NCI-H146 (cell line): Measurements from ENCODE around the gene ZNF276.
"Not testable (repeated sequence)": the region's sequence is repeated elsewhere in the genome, so short reads cannot be mapped to it uniquely, and the experiment has no call there.

ENCODE experiments used
- DNase-seq: peaks from one replicate; lab custom pipeline; 2025; lab: John Stamatoyannopoulos, UW

ZNF276 gene, protein sequence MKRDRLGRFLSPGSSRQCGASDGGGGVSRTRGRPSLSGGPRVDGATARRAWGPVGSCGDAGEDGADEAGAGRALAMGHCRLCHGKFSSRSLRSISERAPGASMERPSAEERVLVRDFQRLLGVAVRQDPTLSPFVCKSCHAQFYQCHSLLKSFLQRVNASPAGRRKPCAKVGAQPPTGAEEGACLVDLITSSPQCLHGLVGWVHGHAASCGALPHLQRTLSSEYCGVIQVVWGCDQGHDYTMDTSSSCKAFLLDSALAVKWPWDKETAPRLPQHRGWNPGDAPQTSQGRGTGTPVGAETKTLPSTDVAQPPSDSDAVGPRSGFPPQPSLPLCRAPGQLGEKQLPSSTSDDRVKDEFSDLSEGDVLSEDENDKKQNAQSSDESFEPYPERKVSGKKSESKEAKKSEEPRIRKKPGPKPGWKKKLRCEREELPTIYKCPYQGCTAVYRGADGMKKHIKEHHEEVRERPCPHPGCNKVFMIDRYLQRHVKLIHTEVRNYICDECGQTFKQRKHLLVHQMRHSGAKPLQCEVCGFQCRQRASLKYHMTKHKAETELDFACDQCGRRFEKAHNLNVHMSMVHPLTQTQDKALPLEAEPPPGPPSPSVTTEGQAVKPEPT

DNA sequence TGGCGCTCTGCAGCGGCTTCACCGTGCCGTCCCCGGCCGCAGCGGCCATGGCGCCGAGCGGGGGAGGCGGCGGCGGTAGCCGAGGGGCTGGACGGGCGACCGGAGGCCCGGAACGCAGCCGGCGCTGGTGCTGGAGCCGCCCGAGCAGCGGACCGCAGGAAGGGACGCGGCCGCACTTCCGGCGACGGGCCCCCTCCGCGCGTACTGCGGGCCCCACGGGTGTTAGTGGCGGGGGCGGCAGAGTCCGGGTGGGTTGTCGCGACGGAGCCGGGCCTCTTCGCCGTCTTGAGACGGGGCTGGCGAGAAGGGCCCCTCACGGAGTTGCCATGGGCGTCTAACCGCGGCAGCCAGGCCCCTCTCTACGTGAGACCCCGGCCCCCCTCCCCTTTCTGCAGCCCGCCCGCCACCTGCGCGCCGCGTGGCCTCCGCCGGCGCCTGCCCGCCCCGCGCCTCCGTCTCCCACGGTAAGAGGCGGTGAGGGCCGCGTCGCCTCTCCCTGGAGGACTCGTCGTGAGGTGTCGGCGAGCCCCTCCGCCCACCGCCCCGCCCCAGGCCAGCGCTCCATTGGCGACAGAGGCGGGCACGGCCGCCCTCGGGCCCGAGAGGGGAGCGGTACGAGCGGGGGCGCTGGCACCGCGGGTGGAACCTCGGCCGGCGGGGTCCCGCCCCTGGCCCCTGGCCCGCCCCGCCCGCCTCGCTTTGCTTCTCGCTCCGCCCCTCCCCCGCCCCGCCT is at the start of gene ZNF276, which contains the start of gene VPS9D1:
Gene ZNF276 (plus strand): TSS at position 725 of the 733 bp plus-strand sequence. CDS start 104 bp downstream, outside the sequence.
Gene VPS9D1 (minus strand): TSS at position 86 of the 733 bp plus-strand sequence. CDS start 37 bp downstream, at position 49.
- DNase-seq: peak; percentile 78

DNA sequence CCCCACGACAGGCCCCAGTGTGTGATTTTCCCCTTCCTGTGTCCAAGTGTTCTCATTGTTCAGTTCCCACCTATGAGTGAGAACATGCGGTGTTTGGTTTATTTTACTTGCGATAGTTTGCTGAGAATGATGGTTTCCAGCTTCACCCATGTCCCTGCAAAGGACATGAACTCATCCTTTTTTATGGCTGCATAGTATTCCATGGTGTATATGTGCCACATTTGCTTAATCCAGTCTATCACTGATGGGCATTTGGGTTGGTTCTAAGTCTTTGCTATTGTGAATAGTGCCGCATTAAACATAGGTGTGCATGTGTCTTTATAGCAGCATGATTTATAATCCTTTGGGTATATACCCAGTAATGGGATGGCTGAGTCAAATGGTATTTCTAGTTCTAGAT is 49.8 kb upstream of the ZNF276 start:
- not testable (repeated sequence) for DNase-seq

DNA sequence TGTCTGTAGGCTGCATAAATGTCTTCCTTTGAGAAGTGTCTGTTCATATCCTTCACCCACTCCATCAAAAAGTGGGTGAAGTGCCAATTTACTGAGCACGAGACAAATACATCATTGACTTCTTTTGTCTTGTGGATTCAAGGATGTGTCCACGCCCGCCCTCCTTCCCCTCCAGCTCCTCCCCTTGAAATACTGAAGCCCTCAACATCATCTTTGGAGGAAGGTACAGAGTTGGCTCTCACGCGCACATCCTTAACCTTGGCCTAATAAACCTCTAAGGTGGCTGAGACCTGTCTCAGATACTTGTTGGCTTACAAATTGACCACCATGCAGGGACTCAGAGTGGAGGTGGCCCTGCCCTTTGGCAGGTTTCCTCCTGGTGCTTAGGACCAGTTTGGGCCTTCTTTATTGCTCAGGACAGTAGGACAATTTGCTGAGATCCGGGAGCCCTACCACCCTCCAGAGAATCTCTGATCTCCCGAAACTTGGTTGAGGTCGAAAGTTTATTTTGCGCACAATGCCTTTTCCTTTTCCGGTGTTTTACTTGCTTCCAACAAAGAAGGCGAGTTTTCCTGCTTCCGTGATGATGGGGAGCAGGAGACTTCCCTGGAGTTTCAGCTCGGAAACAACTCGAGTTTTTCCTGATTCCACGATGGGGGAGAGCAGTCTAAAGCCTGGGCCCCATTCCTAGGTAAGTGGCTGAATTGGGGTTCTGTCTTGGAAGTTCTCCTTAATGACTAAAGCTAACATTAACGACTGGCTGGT is 49.0 kb upstream of the ZNF276 start:
- DNase-seq: no peak

DNA sequence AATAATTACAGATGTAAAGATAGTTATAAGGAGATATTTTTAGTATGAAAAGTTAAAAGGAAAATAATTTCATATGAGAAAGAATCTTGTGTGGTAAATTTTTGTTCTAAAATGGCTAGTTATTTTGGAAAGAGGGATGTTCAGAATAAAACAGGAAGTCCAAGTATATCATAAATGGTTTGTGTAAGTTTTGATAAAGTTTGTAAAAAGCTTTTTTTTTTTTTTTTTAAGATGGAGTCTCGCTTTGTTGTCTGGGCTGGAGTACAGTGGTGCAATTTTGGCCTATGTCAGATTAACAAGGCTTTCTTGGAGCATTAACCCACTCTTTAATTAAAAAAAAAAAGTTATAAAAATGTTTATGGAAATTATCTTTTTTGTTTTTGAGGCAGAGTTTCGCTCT is 43.1 kb upstream of the ZNF276 start:
- DNase-seq: no peak

DNA sequence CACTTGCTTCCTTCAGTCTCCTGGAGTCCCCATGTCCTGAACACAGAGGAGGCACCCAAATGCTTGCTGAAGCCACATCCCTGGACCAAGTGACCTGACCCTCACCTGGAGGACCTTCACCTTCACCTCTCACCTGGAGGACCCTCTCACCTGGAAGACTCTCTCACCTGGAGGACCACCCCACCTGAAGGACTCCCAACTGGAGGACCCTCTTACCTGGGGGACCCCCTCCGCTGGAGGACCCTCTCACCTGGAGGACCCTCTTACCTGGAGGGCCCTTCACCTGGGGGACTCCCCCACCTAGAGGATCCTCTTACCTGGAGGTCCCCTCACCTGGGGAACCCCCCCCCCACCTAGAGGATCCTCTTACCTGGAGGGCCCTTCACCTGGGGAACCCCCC is 35.4 kb upstream of the ZNF276 start:
- DNase-seq: no peak

DNA sequence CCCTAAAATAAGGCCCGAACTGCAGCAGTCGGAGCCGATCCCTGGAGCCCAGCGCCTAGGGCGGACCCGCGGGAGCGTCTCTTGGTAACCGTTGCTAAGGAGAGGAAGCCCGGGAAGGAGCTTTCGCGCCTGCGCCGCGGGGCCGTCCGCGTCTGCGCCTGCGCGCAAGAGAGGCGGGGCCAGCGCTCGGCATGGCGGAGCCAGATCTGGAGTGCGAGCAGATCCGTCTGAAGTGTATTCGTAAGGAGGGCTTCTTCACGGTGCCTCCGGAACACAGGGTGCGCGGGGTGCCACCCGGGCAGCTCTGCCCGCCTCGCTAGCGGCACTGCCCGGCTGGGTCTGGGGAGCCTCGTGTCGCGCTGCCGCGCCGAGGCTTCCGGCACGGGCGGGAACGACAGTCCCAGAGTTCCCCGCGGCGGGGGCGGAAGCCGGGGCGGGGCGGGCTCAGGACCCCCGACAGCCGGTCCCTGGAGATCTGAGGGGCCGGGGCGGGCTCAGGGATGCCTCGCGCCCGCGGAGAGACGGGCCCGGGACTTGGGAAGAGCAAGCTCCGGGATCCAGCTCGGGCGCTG is 34.7 kb upstream of the ZNF276 start, which contains the start of gene CDK10:
Gene CDK10 (plus strand): TSS at position 170 of the 572 bp plus-strand sequence. CDS start 22 bp downstream, at position 192.
- DNase-seq: peak; percentile 81

DNA sequence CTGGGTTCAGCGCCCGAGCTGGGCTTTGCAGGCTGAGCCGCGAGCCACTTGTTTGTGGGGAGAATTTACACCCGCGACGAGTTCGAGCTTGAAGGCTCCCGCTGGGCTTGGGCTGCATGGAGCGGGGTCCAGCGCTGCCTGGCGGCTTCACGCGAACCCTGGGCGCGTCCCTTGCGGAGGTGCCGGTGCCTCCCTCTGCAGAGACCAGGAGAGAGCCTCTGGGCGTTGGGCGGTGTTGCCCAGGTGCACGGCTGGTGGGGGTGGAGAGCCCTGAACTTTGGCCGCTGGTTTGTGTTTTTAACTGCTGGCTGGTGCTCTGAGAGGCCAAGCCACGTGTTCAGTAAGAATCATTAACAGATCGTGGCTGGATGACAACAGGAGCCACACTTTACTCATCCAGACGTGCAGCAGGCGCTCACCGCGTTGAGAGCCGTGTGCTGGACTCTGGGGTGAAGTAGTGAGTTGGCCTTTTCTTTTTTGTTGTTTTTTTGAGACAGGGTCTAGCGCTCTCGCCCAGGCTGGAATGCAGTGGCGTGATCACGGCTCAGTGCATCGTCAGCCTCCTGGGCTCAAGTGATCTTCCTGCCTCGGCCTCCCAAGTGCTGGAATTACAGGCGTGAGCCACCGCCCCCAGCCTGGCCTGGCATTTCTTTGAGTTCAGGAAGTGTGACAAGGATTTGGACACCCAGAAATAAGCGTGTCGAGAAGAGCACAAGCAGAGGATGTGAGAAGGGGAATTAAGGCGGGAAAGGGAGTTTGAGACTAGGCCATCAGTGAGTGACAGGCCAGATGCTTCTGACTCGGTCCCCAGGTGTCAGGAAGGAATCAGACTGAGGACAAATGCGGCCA is 34.0 kb upstream of the ZNF276 start:
- DNase-seq: peak; percentile 63

DNA sequence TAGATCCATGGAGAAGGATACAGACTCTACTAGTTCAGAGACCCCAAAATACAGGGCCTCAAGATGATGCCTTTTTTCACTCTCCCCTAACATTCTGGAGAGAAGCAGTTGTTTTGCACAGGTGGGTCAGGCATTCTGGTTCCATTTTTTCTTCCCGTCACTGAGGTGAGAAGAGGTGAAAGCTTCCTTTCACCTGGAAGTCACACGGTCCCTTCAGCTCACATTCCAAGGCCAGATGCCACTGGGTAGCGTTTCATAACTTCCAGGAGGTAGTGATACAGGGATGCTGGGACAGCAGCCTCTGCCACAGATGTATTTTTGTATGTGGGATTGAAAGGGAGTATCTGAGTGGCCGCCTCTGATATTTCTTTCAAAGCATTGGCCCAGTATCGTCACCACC is 32.9 kb upstream of the ZNF276 start:
- DNase-seq: no peak

DNA sequence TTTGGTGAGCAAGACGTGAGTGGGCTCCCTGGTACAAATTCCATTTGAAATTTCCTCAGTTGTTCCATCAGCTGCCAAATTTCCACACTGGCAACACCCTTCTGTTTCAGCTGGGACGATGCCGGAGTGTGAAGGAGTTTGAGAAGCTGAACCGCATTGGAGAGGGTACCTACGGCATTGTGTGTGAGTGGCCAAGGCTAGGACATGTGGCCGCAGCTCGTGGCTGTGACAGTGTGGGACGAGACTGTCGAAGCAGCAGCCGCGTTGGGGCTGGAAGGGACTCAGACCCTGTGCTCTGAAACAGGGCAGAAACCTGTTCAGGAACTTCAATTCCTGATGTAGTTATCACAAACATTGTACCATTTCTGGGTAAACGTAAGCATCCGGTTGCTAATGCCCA is 32.2 kb upstream of the ZNF276 start:
- no peak for DNase-seq

DNA sequence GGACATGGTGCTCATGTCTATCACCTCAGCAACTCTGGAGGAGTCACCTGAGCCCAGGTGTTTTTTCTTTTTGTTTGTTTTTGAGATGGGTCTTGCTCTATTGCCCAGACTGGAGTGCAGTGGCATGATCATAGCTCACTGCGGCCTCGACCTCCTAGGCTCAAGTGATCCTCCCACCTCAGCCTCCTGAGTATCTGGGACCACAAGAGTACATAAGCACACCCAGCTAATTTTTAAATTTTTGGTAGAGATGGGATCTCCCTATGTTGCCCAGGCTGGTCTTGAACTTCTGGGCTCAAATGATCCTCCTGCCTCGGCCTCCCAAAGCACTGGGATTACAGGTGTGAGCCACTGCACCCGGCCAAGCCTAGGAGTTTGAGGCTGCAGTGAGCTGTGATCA is 31.7 kb upstream of the ZNF276 start:
- DNase-seq: not testable (repeated sequence)

DNA sequence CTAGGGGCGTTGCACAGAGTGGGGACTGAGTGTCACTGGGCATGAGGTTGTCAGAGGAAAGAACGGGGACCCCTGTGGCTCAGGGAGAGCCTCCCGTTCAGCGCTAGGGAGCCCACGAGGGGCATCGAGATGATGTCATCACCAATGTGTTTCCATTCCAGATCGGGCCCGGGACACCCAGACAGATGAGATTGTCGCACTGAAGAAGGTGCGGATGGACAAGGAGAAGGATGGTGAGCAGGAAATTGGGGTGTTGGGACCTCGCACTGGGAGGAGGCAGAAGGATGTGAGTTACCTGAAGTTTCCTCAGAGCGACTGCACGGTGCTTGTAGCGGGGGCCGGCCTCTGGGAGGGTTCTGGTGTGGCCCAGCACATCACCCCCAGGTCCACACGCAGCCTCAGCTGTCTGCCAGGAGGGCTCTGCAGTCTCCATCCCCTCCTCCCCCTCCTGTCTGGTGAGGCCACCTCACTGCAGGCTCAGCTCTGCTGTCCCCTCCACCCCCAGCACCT is 30.9 kb upstream of the ZNF276 start:
- DNase-seq: no peak

DNA sequence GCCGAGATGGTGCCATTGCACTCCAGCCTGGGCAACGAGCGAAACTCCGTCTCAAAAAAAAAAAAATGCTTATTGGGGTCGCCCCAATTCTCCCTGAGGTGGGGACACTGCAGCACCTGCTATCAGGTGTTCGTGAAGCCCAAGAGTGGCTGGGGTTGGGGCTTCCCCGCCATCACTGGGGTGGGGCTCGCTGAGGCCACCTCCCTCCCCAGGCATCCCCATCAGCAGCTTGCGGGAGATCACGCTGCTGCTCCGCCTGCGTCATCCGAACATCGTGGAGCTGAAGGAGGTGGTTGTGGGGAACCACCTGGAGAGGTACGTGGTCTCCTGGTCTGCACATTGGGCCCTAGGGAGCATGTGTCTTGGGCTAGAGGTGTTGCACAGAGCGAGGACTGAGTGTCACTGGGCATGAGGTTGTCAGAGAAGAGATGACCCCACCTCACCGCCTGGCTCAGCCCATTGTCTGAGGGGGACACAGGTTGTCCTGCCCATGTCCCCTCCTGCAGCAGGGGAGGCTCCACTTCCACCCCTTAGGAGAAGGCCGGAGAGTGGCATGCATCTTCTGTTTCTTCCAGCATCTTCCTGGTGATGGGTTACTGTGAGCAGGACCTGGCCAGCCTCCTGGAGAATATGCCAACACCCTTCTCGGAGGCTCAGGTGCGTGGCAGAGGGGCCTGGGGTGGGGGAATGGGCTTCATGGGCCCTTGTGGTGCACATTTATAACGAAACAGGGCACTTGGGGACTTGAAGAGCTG is 29.9 kb upstream of the ZNF276 start:
- no peak for DNase-seq

DNA sequence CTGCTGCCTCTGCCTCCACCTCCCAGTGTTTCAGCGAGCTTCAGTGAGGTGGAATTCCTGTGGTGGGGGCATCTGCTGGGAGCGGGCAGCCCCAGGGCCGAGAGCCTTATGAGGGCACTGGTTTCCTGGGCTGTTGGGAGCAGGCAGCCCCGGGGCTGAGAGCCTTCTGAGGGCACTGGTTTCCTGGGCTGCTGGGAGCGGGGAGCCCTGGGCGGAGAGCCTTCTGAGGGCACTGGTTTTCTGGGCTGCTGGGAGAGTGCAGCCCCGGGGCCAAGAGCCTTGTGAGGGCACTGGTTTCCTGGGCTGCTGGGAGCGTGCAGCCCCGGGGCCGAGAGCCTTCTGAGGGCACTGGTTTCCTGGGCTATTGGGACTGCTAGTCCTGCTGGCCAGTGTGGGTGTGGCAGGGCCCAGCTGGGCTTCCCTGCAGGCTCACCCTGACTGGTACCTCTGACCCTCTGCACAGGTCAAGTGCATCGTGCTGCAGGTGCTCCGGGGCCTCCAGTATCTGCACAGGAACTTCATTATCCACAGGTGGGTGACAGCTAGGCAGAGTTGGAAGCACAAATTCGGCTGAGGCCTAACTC is 29.3 kb upstream of the ZNF276 start:
- DNase-seq: no peak

DNA sequence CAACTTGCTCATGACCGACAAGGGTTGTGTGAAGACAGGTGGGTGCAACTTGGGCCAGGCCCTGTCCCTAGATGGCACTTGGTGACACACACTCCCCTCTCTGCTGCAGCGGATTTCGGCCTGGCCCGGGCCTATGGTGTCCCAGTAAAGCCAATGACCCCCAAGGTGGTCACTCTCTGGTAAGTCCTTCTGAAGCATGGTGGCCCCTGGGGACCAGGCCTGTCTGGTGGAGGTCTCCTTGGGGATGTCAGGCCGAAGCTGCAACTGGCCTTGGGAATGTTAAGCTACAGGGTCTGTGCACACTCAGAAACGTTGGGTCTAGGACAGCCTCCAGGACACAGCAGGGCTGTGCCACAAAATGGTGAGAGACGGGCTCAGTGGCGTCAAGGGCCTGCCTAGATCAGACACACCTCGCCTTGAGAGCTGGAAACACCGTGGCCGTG is 28.0 kb upstream of the ZNF276 start:
- no peak for DNase-seq

DNA sequence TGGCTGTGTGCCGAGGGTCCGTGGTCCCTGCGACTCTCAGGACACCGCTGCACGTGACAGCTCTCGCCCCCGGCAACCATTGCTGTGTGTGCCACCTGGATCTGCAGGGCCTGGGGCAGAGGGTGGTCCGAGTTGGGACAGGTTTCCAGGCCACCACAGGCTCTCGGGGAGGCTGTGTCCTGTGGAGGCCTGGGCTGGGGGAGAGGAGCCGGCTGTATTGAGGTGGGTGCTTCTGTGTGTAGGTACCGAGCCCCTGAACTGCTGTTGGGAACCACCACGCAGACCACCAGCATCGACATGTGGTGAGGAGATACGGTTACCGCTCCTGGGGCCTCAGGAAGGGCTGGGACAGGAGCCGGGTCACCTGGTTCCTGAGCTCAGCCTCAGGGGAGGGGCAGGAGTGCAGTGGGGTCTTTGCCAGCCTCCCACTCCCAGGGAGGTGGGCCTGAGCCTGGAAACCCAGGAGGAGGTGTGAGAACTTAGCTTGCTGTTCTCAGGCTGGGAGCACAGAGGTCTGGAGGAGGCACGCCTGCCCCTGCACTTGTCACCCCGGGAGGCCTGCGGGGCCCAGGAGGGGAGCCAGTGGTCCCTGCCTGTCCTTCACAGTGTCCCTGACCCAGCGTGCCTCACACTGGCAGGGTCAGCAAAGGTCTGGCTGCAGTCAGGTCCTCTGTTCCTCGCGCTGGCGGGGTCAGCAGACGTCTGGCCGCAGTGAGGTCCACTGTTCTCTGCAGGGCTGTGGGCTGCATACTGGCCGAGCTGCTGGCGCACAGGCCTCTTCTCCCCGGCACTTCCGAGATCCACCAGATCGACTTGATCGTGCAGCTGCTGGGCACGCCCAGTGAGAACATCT is 27.2 kb upstream of the ZNF276 start:
- no peak for DNase-seq

DNA sequence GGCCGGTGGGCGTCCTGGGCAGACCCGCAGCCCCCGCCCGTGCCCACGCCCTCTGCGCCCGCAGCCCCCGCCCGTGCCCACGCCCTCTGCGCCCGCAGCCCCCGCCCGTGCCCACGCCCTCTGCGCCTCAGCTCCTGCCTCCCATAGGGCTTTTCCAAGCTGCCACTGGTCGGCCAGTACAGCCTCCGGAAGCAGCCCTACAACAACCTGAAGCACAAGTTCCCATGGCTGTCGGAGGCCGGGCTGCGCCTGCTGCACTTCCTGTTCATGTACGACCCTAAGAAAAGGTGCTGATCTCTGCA is 26.6 kb upstream of the ZNF276 start:
- not testable (repeated sequence) for DNase-seq

DNA sequence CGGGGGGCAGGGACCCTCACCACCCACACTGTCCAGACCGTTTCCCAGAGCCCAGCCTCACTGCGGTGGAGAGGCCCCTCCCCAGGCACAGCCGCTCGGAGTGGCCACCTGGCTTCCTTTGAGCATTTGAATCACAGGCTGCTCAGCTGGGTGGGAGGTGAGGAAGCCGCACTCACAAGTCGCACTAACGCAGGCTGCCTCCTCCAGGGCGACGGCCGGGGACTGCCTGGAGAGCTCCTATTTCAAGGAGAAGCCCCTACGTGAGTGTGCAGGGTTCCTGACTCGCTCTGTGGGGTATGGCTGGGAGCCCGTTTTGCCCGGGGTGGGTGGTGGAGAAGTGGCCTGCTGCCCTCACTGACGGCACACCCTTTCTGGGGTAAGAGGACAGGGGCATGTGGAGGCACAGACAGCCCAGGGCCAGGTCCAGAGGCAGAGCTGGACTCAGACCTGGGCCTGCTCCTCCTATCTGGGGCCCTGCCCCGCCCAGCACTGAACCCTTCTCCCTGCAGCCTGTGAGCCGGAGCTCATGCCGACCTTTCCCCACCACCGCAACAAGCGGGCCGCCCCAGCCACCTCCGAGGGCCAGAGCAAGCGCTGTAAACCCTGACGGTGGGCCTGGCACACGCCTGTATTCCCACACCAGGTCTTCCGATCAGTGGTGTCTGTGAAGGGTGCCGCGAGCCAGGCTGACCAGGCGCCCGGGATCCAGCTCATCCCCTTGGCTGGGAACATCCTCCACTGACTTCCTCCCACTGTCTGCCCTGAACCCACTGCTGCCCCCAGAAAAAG is 26.1 kb upstream of the ZNF276 start:
- no peak for DNase-seq
